NB4 (cell line): Measurements from ENCODE around the gene ELF1.

Experiments
- CTCF ChIP-seq: IDR thresholded peaks from one replicate; pipeline ENCODE4 v1.5.1; 2012; ENCODE audit warnings: low read depth, low read length
- POLR2A ChIP-seq: IDR thresholded peaks from 2 replicates; pipeline ENCODE4 v1.6.1; 2011; ENCODE audit warnings: mild to moderate bottlenecking; ENCODE audit not compliant: insufficient read length; ENCODE audit errors: extremely low read depth

- no peak for TF ChIP-seq POLR2A
- no peak for TF ChIP-seq CTCF
These were observed 13.4 kb downstream of the ELF1 start for GRCh38 chr13:41005704-41006103.
